Activated B cell treated with CpG ODN at 0.5 μM for 24 hours (primary cell): ENCODE data around the gene THBS4. TPM values are rescaled to one million over a fixed set of nuclear protein-coding genes. Genes with fewer than 3 reads are reported as not detected.

Experiments
- ATAC-seq: fragments of 200-7000 bp; cut with Tn5 transposase; one replicate; pipeline ENCODE4 v1.10.0; 2021; ENCODE audit warnings: low read depth, mild to moderate bottlenecking, moderate library complexity
- CTCF ChIA-PET: fragments of 350-600 bp; sonication (Branson Sonifier 250); formaldehyde crosslinking; loops from one replicate; lab custom pipeline; 2021; ENCODE audit warnings: antibody characterized with exemption; lab: Charles Lee
- POLR2A ChIA-PET: fragments of 350-600 bp; sonication (Branson Sonifier 250); formaldehyde crosslinking; loops from one replicate; lab custom pipeline; 2021; ENCODE audit warnings: antibody characterized with exemption; lab: Charles Lee
- DNase-seq: peaks from one replicate; pipeline ENCODE4 v3.0.0; 2022
- H3K27ac Mint-ChIP-seq: one replicate; pipeline ENCODE4 v1.8.0; 2020; ENCODE audit warnings: mixed read lengths
- H3K27me3 Mint-ChIP-seq: one replicate; pipeline ENCODE4 v1.8.0; 2021; ENCODE audit warnings: mixed read lengths
- H3K36me3 Mint-ChIP-seq: one replicate; pipeline ENCODE4 v1.8.0; 2021; ENCODE audit warnings: low read depth, mixed read lengths
- H3K4me1 Mint-ChIP-seq: one replicate; pipeline ENCODE4 v1.8.0; 2021; ENCODE audit warnings: mixed read lengths
- H3K4me3 Mint-ChIP-seq: one replicate; pipeline ENCODE4 v1.8.0; 2020; ENCODE audit warnings: mild to moderate bottlenecking, mixed read lengths
- H3K9me3 Mint-ChIP-seq: one replicate; pipeline ENCODE4 v1.8.0; 2020; ENCODE audit warnings: mixed read lengths
- intact Hi-C: fragments of 100-400 bp; cut with micrococcal nuclease; formaldehyde crosslinking; loops from one replicate; pipeline ENCODE4 v1.15.1; 2024
- total RNA-seq: library from RNA; stranded (reverse); gene quantifications from 2 replicates; pipeline ENCODE4 v1.2.3, GENCODE V29; 2022
- TF ChIP-seq, protein P1 (sequence below): fragments of 200-600 bp; IDR thresholded peaks from one replicate; pipeline ENCODE4 v1.8.0; 2022; ENCODE audit warnings: antibody characterized with exemption, mild to moderate bottlenecking

The THBS4 gene
- total RNA-seq, 1 donor from 2014 or later = 0.20 TPM

- TF ChIP-seq, protein P1, sequence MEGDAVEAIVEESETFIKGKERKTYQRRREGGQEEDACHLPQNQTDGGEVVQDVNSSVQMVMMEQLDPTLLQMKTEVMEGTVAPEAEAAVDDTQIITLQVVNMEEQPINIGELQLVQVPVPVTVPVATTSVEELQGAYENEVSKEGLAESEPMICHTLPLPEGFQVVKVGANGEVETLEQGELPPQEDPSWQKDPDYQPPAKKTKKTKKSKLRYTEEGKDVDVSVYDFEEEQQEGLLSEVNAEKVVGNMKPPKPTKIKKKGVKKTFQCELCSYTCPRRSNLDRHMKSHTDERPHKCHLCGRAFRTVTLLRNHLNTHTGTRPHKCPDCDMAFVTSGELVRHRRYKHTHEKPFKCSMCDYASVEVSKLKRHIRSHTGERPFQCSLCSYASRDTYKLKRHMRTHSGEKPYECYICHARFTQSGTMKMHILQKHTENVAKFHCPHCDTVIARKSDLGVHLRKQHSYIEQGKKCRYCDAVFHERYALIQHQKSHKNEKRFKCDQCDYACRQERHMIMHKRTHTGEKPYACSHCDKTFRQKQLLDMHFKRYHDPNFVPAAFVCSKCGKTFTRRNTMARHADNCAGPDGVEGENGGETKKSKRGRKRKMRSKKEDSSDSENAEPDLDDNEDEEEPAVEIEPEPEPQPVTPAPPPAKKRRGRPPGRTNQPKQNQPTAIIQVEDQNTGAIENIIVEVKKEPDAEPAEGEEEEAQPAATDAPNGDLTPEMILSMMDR = no peak
- H3K27ac Mint-ChIP-seq = no peak overlapping the region
- no peak for DNase-seq
- no peaks in the 10 kb centered on the region for H3K36me3 Mint-ChIP-seq
- peaks cover 4% of the 10 kb centered on the region for H3K9me3 Mint-ChIP-seq
- POLR2A ChIA-PET = no interaction called here
- intact Hi-C loops = no loop called here
- no peak for ATAC-seq
- no peaks in the 10 kb centered on the region for H3K27me3 Mint-ChIP-seq
- CTCF ChIA-PET = no interaction called here
- peaks cover 30% of the 10 kb centered on the region for H3K4me1 Mint-ChIP-seq
- H3K4me3 Mint-ChIP-seq = no peak overlapping the region
These were observed 87.4 kb downstream of the THBS4 start for GRCh38 chr5:80122579-80122978.

DNA sequence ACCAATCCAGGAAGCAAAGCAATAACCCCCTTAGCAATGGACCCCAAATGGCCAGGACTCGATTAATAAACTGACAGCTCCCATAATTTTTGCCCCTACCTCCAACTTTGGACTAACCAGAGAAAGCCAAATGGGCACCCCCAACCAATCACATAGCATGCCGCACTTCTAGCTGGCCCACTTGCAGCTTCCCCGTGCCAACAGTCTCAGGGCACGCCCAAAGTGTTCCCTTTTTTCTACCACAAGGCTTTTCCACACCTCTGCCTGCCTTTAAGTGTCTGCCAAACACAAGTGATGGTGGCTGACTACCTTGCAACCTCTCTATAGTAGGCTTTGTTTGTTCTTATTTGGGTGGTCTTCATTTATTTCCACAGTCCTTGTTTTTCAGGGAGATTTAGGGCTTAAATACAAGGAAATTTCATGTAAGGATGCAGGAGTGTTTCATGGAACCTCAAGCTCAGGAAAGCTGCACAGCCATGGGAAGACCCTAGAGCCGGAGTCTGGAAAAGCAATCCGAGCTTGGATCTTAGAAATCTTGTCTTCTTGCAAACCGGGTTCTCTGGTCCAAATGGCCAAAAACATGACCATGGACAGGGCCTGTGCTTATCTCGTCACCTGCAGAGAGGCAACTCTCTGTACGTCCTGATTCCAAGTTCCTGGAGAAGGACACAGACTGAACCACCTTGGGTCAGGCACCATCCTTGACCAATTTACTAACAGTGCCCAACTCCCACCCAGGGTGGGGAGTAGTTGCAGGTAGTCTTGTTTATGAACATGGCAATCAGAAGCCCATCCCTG, 89.2 kb downstream of the THBS4 start:
- H3K9me3 Mint-ChIP-seq = peaks cover 2% of the 10 kb centered on the region
- no peaks in the 10 kb centered on the region for H3K27me3 Mint-ChIP-seq
- H3K27ac Mint-ChIP-seq = no peak overlapping the region
- no peaks in the 10 kb centered on the region for H3K36me3 Mint-ChIP-seq
- TF ChIP-seq, protein P1 = no peak
- DNase-seq (no peak), ATAC-seq (no peak)
- ChIA-PET CTCF (no interaction called here), POLR2A (no interaction called here)
- no peak overlapping the region for H3K4me3 Mint-ChIP-seq
- peaks cover 30% of the 10 kb centered on the region for H3K4me1 Mint-ChIP-seq
- intact Hi-C loops = no loop called here

- CTCF ChIA-PET = interaction anchor here (1.2 kb wide), 1 partner anchor 34 kb away, joined by 4 read pairs; no protein-coding TSS in a partner anchor
- POLR2A ChIA-PET = interaction anchor here (0.6 to 2.3 kb wide), 4 partner anchors 10 to 529 kb away, joined by 3 to 32 read pairs (median 4); partner anchors contain the start of genes MSH3 and SERINC5
- intact Hi-C loops = loop anchor here (5.0 kb wide), 3 partner anchors 132 to 1847 kb away; partner anchors contain the start of genes ATG10, MTX3 and SERINC5
- DNase-seq = no peak
- TF ChIP-seq, protein P1 = no peak
- Mint-ChIP-seq H3K4me1 (peaks cover 30% of the 10 kb centered on the region), H3K4me3 (peak overlapping the region; percentile 64), H3K27ac (peak overlapping the region; percentile 82), H3K27me3 (no peaks in the 10 kb centered on the region), H3K36me3 (no peaks in the 10 kb centered on the region), H3K9me3 (peaks cover 2% of the 10 kb centered on the region)
- peak; percentile 86 for ATAC-seq
These were observed 90.1 kb downstream of the THBS4 start for GRCh38 chr5:80125022-80125961.

GRCh38 chr5:80125962-80126480, 90.9 kb downstream of the THBS4 start:
- H3K9me3 Mint-ChIP-seq = peaks cover 7% of the 10 kb centered on the region
- no peaks in the 10 kb centered on the region for H3K36me3 Mint-ChIP-seq
- DNase-seq (no peak), ATAC-seq (peak; percentile 78)
- intact Hi-C loops = loop anchor here (2.0 to 5.0 kb wide), 4 partner anchors 17 to 1846 kb away; partner anchors contain the start of genes ATG10, MTX3 and SERINC5
- ChIA-PET CTCF (interaction anchor here (1.2 kb wide), 1 partner anchor 35 kb away, joined by 4 read pairs; no protein-coding TSS in a partner anchor), POLR2A (interaction anchor here (0.6 to 2.3 kb wide), 5 partner anchors 10 to 528 kb away, joined by 3 to 32 read pairs (median 3); partner anchors contain the start of genes MSH3 and SERINC5)
- TF ChIP-seq, protein P1 = no peak
- peak overlapping the region; percentile 64 for H3K4me3 Mint-ChIP-seq
- H3K27me3 Mint-ChIP-seq = no peaks in the 10 kb centered on the region
- H3K27ac Mint-ChIP-seq = peak overlapping the region; percentile 82
- H3K4me1 Mint-ChIP-seq = peaks cover 30% of the 10 kb centered on the region
